Neuron (in vitro differentiated cells): ENCODE data around the gene SP3.

Source experiments
- H2AFZ ChIP-seq: one replicate; pipeline ENCODE4 v1.6.1; 2013; ENCODE audit warnings: low read depth, mild to moderate bottlenecking, inconsistent platforms, low read length, moderate library complexity
- H3K27me3 ChIP-seq: one replicate; pipeline ENCODE4 v1.6.1; 2013; ENCODE audit warnings: low read length; ENCODE audit not compliant: insufficient read depth
- H3K36me3 ChIP-seq: one replicate; pipeline ENCODE4 v1.6.1; 2013; ENCODE audit warnings: low read length; ENCODE audit not compliant: insufficient read depth
- H3K4me1 ChIP-seq: one replicate; pipeline ENCODE4 v1.6.1; 2013; ENCODE audit warnings: low read length; ENCODE audit not compliant: insufficient read depth
- H3K4me3 ChIP-seq: 2 replicates; pipeline ENCODE4 v1.5.1; 2013; ENCODE audit warnings: mild to moderate bottlenecking, low read length, moderate library complexity
- H3K9me3 ChIP-seq: one replicate; pipeline ENCODE4 v1.6.1; 2013; ENCODE audit warnings: low read length

Gene SP3

GRCh38 chr2:173970516-173970924 is 5.3 kb upstream of the SP3 start:
- Histone ChIP-seq H3K9me3 (no peaks in the 10 kb centered on the region), H3K36me3 (no peaks in the 10 kb centered on the region), H3K27me3 (no peaks in the 10 kb centered on the region), H3K4me1 (peaks cover 10% of the 10 kb centered on the region), H2AFZ (no peak overlapping the region), H3K4me3 (no peak overlapping the region)

GRCh38 chr2:173969886-173970285 is 4.7 kb upstream of the SP3 start:
- no peaks in the 10 kb centered on the region for H3K36me3 ChIP-seq
- H2AFZ ChIP-seq: no peak overlapping the region
- H3K27me3 ChIP-seq: no peaks in the 10 kb centered on the region
- H3K4me1 ChIP-seq: peaks cover 10% of the 10 kb centered on the region
- no peak overlapping the region for H3K4me3 ChIP-seq
- no peaks in the 10 kb centered on the region for H3K9me3 ChIP-seq

DNA sequence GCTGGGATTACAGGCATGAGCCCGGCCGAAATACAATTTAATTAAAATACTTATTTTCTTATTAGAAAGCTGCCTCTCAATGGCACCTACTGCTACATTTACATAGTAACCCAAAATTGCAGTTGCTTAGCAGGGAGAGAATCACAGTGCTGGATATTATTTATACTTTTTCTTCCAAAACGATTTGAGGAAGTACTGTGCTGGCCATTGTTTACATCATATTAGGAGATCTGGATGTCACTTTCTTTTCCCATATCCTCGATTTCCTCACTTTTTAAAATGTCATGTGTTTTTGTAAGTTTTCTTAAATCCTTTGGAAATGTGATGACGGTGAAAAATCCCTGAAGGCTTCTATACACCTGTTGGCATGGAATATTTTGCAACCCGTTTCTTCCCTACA is 3.4 kb upstream of the SP3 start:
- no peaks in the 10 kb centered on the region for H3K9me3 ChIP-seq
- H3K4me3 ChIP-seq: no peak overlapping the region
- no peak overlapping the region for H2AFZ ChIP-seq
- no peaks in the 10 kb centered on the region for H3K36me3 ChIP-seq
- H3K4me1 ChIP-seq: peaks cover 10% of the 10 kb centered on the region
- H3K27me3 ChIP-seq: no peaks in the 10 kb centered on the region

- Histone ChIP-seq H3K36me3 (no peaks in the 10 kb centered on the region), H3K4me1 (peaks cover 16% of the 10 kb centered on the region), H3K9me3 (no peaks in the 10 kb centered on the region), H3K4me3 (peak overlapping the region; percentile 79), H2AFZ (no peak overlapping the region), H3K27me3 (no peaks in the 10 kb centered on the region)
Measured at GRCh38 chr2:173966274-173967098, 1.3 kb upstream of the SP3 start.

DNA sequence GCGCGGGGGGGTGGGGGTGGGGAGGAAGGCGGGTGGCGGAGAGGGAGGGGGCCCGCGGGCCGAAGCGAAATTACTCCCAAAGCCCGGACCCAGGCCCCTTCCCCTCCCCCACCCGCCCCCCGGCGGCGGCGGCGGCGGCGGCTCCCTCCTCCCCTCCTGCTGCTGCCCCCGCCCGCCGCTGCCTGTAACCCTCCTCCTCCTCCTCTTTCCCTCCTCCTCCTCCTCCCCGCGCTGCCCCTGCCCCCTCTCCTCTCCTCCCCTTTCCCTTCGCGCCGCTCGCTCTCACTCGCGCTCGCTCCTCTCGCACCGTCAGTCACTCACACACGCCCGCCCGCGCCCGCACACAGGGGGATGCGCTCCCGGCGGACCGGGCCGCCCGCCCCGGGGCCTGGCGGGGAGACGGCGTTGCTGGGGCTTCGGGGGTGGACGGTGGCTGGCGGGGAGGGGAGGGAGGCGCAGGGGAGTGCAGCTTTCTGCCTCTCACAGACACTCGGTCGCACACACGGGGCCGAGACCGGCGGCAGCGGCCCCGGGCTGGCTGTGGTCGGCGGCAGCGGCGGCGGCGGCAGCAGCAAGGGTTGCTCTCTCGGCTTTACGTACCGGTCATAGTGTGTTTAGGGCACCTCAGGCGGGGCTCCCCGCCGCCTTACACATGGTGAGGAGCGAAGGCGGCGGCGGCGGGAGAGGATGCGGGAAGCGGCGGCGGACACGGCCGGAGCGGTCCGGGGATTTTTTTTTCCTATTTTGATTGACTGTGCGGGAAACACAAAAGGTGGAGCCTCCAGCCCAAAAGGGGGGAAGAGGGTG is 405 bp downstream of the SP3 start:
- peaks cover 5% of the 10 kb centered on the region for H3K9me3 ChIP-seq
- no peak overlapping the region for H2AFZ ChIP-seq
- H3K4me1 ChIP-seq: peaks cover 16% of the 10 kb centered on the region
- peak overlapping the region; percentile 79 for H3K4me3 ChIP-seq
- H3K27me3 ChIP-seq: no peaks in the 10 kb centered on the region
- peaks cover 4% of the 10 kb centered on the region for H3K36me3 ChIP-seq

GRCh38 chr2:173963817-173964564 is 1.2 kb downstream of the SP3 start:
- no peak overlapping the region for H2AFZ ChIP-seq
- H3K27me3 ChIP-seq: no peaks in the 10 kb centered on the region
- H3K4me1 ChIP-seq: peaks cover 16% of the 10 kb centered on the region
- H3K36me3 ChIP-seq: peaks cover 4% of the 10 kb centered on the region
- H3K9me3 ChIP-seq: peaks cover 5% of the 10 kb centered on the region
- peak overlapping the region; percentile 77 for H3K4me3 ChIP-seq

DNA sequence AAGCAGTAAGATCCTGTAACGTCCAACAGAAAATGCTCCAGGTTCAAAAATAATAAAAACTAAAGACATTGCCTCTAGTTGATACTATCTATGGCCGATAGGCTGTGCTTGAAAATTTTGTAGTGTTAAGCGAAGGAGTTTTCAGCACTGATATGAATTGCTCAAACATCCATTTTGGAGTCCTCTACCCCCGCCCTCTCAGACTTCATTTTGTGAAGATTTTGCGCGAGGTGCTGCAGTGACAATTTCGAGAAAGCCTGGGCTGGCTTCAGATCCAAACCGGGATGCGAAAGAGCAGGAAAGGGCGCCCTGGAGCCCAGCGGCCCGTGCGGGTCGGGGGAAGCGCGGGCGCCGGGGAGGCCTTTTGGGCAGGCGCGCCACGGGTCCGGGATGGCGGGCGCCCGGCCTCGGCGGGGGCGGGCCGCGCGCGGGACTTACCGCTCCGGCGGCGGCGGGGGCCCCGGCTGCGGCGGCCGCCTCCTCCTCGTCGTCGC is 1.8 kb downstream of the SP3 start:
- H2AFZ ChIP-seq: no peak overlapping the region
- H3K27me3 ChIP-seq: no peaks in the 10 kb centered on the region
- H3K4me1 ChIP-seq: peaks cover 16% of the 10 kb centered on the region
- peaks cover 4% of the 10 kb centered on the region for H3K36me3 ChIP-seq
- peak overlapping the region; percentile 77 for H3K4me3 ChIP-seq
- H3K9me3 ChIP-seq: peaks cover 5% of the 10 kb centered on the region

GRCh38 chr2:173962583-173963110 is 2.5 kb downstream of the SP3 start:
- H3K36me3 ChIP-seq: peaks cover 5% of the 10 kb centered on the region
- H3K4me3 ChIP-seq: peak overlapping the region; percentile 77
- no peak overlapping the region for H2AFZ ChIP-seq
- H3K4me1 ChIP-seq: peaks cover 16% of the 10 kb centered on the region
- H3K27me3 ChIP-seq: no peaks in the 10 kb centered on the region
- peaks cover 5% of the 10 kb centered on the region for H3K9me3 ChIP-seq

DNA sequence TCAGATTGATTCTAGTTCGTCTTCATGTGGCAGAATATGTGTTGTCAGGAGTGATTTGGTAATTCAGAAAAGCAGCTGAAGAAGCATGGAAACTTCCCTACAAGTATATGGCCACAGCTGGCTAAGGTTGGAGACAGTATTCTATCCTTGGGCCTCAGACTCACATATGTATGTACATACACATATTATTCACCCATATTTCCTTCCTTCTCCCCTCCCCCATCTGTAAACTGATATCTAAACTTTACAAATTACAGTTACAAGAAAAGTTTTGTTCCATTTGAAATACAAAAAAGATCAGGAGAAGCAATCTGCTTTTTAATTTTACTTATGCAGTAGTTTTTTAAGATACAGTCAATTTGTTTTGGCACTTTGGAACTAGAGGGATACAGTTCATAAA is 3.1 kb downstream of the SP3 start:
- peaks cover 5% of the 10 kb centered on the region for H3K9me3 ChIP-seq
- H3K4me3 ChIP-seq: peak overlapping the region; percentile 77
- H2AFZ ChIP-seq: no peak overlapping the region
- H3K27me3 ChIP-seq: no peaks in the 10 kb centered on the region
- H3K4me1 ChIP-seq: peaks cover 16% of the 10 kb centered on the region
- H3K36me3 ChIP-seq: peaks cover 9% of the 10 kb centered on the region

GRCh38 chr2:173961346-173961705 is 3.8 kb downstream of the SP3 start:
- H3K9me3 ChIP-seq: peaks cover 5% of the 10 kb centered on the region
- H3K4me1 ChIP-seq: peaks cover 12% of the 10 kb centered on the region
- peaks cover 16% of the 10 kb centered on the region for H3K36me3 ChIP-seq
- H3K27me3 ChIP-seq: no peaks in the 10 kb centered on the region
- peak overlapping the region; percentile 77 for H3K4me3 ChIP-seq
- no peak overlapping the region for H2AFZ ChIP-seq

DNA sequence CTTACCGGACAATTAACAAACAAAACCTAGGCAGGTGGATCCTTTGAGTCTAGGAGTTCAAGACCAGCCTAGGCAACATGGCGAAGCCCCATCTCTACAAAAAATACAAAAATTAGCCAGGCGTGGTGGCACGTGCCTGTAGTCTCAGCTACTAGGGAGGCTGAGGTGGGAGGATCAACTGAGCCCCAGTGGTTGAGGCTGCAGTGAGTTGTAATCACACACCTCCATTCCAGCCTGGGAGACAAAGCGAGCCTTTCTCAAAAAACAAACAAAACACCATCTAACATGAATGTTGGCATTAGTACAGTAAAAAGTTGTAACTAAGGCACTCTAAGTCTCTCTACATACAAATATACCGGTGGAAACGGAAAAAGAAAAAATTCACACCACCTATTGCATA is 5.3 kb downstream of the SP3 start:
- no peaks in the 10 kb centered on the region for H3K27me3 ChIP-seq
- H3K9me3 ChIP-seq: peaks cover 9% of the 10 kb centered on the region
- H3K4me1 ChIP-seq: peaks cover 7% of the 10 kb centered on the region
- H3K36me3 ChIP-seq: peaks cover 30% of the 10 kb centered on the region
- H2AFZ ChIP-seq: no peak overlapping the region
- no peak overlapping the region for H3K4me3 ChIP-seq

GRCh38 chr2:173959358-173959884 is 5.8 kb downstream of the SP3 start:
- Histone ChIP-seq H3K36me3 (peaks cover 35% of the 10 kb centered on the region), H3K27me3 (no peaks in the 10 kb centered on the region)

More at GRCh38 chr2:173959358-173959884, 5.8 kb downstream of the SP3 start:
- Histone ChIP-seq H3K9me3 (peaks cover 11% of the 10 kb centered on the region), H3K4me1 (peaks cover 7% of the 10 kb centered on the region), H3K4me3 (no peak overlapping the region), H2AFZ (no peak overlapping the region)
